GM18858 (cell line): ENCODE results near the gene GALNT11.
"Not testable (repeated sequence)": the region's sequence is repeated elsewhere in the genome, so short reads cannot be mapped to it uniquely, and the experiment has no call there.

Source experiments
- ATAC-seq: cut with Tn5 transposase; IDR thresholded peaks from one replicate; pipeline ENCODE4 v1.9.1; 2021; ENCODE audit not compliant: unreplicated experiment

The GALNT11 gene

GRCh38 chr7:152027491-152028365 lies 2.3 kb downstream of the GALNT11 start:
- not testable (repeated sequence) for ATAC-seq

DNA sequence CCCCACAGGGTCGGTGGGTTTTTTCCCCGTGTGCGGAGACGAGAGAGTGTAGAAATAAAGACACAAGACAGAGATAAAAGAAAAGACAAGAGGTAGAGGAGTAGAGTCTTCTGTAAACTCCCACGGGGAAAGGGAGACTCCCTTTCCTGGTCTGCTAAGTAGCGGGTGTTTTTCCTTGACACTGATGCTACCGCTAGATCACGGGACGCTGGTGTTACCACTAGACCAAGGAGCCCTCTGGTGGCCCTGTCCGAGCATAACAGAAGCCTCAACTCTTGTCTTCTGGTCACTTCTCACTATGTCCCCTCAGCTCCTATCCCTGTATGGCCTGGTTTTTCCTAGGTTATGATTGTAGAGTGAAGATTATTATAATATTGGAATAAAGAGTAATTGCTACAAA lies 4.6 kb downstream of the GALNT11 start:
- ATAC-seq, result not testable (repeated sequence)

- not testable (repeated sequence) for ATAC-seq
Measured at GRCh38 chr7:152030639-152031038, 5.2 kb downstream of the GALNT11 start.

DNA sequence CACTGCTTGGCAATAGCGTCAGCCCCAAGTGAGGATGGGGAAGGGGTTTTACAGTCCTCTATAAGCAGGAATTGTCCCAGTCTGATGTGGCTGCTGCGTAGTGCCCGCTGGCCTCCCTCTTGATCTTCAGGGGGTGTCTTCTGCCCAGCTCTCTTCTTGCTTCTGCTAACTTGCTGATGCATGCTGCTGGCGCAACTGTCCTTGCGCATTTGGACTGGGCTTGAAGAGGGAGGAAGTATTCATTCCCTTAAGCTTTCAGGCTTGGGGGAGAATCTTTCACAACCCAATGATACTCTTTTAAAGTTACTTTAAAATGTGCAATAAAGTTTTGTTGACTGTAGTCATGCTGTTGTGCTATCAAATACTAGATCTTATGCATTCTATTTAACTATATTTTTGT lies 10.3 kb downstream of the GALNT11 start:
- ATAC-seq, result no peak

DNA sequence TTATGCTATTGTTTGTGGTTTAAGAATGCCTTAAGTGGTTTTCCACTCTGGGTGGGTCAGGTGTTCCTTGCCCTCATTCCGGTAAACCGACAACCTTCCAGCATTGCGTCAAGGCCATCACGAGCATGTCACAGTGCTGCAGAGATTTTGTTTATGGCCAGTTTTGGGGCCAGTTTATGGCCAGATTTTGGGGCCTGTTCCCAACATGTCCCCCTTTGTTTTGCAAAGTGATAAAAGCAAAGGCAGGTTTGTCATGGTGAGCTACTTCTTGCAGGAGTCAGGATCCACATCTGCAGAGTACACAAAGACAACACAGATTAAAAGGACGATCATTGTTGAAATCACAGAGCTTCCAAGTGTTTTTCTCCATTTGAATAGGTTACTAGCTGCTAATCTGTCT lies 12.9 kb downstream of the GALNT11 start:
- not testable (repeated sequence) for ATAC-seq

DNA sequence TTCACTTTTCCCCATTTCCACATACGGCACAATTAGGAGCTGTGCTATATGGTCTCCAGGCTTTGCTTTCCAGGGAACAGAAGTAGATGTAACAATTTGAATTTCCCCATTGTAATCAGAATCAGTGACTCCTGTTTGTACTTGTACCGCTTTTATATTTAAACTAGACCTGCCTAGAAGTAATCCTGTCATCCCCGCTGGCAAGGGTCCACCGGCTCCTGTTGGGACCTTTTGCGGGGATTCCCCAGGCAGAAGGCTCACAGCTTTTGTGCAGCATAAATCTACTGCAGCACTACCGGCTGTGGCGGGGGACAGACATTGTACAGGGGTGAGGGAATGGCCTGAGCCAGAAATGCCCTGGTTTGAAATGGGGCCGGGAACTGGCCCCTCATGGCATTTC lies 17.6 kb downstream of the GALNT11 start:
- ATAC-seq, result not testable (repeated sequence)

DNA sequence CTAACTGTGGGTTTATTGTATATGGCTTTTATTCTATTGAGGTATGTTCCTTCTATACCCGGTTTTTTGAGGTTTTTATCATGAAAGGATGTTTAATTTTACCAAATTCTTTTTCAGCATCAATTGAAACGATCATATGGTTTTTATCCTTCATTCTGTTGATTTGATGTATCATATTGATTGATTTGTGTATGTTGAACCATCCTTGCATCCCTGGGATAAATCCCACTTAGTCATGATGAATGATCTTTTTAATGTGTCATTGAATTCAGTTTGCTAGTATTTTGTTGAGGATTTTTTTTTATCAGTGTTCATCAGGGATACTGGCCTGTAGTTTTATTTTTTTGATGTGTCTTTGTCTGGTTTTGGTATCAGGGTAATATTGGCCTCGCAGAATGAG lies 19.4 kb downstream of the GALNT11 start:
- not testable (repeated sequence) for ATAC-seq

DNA sequence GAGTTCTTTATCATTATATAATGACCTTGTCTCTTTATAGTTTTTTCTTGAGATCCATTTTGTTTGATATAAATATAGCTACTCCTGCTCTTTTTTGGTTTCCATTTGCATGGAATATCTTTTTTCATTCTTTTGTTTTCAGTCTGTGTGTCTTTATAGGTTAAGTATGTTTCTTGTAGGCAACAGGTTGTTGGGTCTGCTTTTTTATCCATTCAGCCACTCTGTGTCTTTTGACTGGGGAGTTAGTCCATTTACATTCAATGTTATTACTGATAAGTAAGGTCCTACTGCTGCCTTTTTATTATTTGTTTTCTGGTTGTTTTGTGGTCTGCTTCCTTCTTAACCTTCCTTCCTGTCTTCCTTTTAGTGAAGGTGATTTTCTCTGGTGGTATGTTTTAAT lies 21.1 kb downstream of the GALNT11 start:
- ATAC-seq, result no peak

GRCh38 chr7:152048051-152048450 lies 22.6 kb downstream of the GALNT11 start:
- no peak for ATAC-seq

DNA sequence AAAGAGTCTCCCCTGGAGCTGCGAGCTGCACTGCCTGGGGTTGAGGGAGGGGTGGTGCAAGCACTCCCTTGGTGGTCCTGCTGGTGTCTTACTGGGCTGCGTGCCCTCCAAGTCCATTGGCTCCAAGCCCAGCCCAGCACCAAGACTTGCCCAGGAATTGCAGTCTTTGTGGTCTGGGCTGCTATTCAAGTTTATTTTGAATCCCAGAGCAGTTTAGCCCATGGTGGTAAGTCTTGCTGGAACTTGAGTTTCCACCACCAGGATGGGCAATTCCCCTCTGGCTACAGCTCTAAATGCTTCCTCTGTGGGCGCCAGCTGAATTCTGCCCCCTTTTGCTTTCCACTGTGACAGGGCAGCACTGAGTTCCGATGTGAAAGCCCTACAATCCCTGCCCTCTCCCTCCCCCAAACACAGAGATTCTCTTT lies 25.1 kb downstream of the GALNT11 start:
- ATAC-seq, result no peak

DNA sequence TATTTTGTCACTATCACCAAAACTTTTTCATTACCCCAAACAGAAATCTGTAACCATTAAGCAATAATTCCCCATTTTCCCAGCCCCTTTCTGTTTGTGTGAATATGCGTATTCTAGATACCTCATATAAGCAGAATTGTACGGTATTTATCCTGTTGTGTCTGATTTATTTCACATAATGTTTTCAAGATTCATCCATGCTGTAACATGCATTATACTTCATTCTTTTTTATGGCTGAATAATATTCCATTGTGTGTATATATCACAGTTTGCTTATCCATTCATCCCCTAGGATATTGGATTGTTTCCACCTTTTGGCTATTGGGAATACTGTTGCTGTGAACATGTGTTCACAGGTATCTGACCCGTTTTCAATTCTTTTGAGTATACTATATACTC lies 26.5 kb downstream of the GALNT11 start:
- ATAC-seq, result no peak

GRCh38 chr7:152052771-152053170 lies 27.3 kb downstream of the GALNT11 start:
- ATAC-seq, result no peak

GRCh38 chr7:152054367-152055230 lies 29.1 kb downstream of the GALNT11 start:
- ATAC-seq, result no peak

- no peak for ATAC-seq
Measured at GRCh38 chr7:152056621-152057274, 31.3 kb downstream of the GALNT11 start.

DNA sequence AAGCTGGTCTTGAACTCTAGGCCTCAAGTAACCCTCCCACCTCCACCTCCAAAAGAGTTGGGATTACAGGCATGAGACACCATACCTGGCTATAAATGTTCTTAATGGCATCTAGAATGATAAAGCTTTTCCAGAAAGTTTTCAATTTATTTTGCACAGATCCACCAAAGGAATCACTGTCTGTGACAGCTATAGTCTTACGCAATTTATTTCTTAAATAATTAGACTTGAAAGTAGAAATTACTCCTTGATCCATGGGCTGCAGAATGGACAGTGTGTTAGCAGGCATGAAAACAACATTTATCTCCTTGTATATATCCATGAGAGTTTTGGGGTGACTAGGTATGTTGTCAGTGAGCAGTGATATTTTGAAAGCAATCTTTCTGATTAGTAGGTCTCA lies 33.8 kb downstream of the GALNT11 start:
- ATAC-seq, result no peak

DNA sequence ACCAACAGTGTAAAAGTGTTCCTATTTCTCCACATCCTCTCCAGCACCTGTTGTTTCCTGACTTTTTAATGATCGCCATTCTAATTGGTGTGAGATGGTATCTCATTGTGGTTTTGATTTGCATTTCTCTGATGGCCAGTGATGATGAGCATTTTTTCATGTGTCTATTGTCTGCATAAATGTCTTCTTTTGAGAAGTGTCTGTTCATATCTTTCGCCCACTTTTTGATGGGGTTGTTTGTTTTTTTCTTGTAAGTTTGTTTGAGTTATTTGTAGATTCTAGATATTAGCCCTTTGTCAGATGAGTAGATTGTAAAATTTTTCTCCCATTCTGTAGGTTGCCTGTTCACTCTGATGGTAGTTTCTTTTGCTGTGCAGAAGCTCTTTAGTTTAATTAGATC lies 35.6 kb downstream of the GALNT11 start:
- ATAC-seq, result not testable (repeated sequence)

DNA sequence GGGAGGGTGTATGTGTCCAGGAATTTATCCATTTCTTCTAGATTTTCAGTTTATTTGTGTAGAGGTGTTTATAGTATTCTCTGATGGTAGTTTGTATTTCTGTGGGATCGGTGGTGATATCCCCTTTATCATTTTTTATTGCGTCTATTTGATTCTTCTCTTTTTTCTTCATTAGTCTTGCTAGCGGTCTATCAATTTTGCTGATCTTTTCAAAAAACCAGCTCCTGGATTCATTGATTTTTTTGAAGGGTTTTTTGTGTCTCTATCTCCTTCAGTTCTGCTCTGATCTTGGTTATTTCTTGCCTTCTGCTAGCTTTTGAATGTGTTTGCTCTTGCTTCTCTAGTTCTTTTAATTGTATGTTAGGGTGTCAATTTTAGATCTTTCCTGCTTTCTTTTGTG lies 37.7 kb downstream of the GALNT11 start:
- ATAC-seq, result not testable (repeated sequence)

GRCh38 chr7:152063821-152064220 lies 38.3 kb downstream of the GALNT11 start:
- not testable (repeated sequence) for ATAC-seq

GRCh38 chr7:152065800-152066344 lies 40.4 kb downstream of the GALNT11 start:
- not testable (repeated sequence) for ATAC-seq

DNA sequence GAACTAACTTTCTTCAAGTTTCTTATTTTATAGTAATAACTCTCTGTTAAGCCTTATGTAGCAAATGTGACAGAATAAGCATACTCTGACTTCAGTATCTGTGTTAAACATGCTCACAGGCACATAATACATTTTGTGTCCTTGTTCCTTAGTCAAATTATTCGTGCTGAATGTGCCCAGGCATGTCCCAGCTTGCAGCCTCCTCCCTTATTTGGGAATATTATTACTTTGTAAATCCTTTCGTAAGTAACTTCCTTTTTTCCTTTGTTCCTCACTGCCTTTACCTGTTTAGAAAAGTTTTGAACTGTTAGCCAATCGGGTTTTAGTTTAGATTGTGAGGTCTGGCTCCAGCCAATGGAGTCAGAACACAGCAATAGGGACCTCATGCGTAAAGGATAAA lies 46.9 kb downstream of the GALNT11 start:
- ATAC-seq, result no peak

DNA sequence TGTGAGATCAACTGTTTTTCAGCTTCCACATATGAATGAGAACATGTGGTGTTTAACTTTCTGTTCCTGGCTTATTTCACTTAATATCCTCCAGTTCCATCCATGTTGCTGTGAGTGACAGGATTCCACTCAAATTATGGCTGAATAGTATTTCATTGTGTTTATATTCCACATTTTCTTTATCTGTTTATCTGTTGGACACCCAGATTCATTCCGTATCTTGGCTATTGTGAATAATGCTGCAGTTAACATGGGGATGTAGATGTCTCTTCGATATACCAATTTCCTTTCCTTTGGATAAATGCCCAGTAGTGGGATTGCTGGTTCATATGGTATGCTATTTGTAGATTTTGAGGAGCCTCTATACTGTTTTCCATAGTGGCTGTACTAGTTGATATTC lies 47.9 kb downstream of the GALNT11 start:
- no peak for ATAC-seq
